Esophagus squamous epithelium (tissue), 4 donors: ENCODE data around the gene TSPAN1.

Experiments
- CTCF ChIP-seq, 6 experiments: fragments of 450-650 bp in 4 of 6; fragments of 200-600 bp in 2 of 6; sonication (generic) in 2 of 6; IDR thresholded peaks; one replicate each; pipeline ENCODE4 v1.5.1; 2016 to 2019; ENCODE audit warnings: antibody characterized with exemption in 6 of 6, mild to moderate bottlenecking in 4 of 6, moderate library complexity in 4 of 6
- POLR2A ChIP-seq, 4 donors: fragments of 450-650 bp; IDR thresholded peaks; one replicate each; pipeline ENCODE4 v1.6.1; 2017; ENCODE audit warnings: antibody characterized with exemption in 4 of 4, mild to moderate bottlenecking in 4 of 4, moderate library complexity in 3 of 4

GRCh38 chr1:46219551-46220520 lies 44.9 kb downstream of the TSPAN1 start:
- TF ChIP-seq POLR2A (IDR thresholded peaks at IDR 0.05): no peak
- no peak for TF ChIP-seq CTCF (IDR thresholded peaks at IDR 0.05)
